ENCODE data around the gene OR11H6.
"Not testable (repeated sequence)": the region's sequence is repeated elsewhere in the genome, so short reads cannot be mapped to it uniquely, and the experiment has no call there.

The OR11H6 gene

DNA sequence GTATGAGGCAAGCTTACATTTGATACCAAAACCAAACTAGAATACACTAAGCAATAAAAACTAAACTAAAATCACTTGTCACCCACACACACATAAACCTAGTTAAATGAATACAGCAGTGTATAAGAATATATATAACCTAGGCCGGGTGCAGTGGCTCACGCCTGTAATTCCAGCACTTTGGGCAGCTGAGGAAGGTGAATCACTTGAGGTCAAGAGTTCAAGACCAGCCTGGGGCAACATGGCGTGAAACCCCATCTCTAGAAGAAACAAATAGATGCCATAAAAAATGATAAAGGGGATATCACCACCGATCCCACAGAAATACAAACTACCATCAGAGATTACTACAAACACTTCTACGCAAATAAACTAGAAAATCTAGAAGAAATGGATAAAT, 40.9 kb downstream of the OR11H6 start:
- not testable (repeated sequence) for DNase-seq

DNA sequence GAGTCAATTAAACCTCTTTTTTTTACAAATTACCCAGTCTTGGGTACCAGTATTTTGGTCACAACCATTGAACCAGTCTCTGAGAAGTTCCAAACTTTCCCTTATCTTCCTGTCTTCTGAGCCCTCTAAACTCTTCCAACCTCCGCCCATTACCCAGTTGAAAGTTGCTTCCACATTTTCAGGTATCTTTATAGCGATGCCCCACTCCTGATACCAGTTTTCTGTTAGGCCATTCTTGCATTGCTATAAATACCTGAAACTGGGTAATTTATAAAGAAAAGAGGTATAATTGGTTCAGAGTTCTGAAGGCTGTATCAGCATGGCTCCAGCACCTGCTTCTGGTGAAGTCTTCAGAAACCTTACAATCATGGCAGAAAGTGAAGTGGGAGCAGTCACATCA, 50.6 kb downstream of the OR11H6 start:
- DNase-seq = no peak
